Astrocyte of the cerebellum (primary cell): ENCODE data around the gene LYRM7.
"Not testable (repeated sequence)": the region's sequence is repeated elsewhere in the genome, so short reads cannot be mapped to it uniquely, and the experiment has no call there.

Source experiments
- DNase-seq: peaks from one replicate; pipeline ENCODE4 v3.0.0-alpha.2; 2011; ENCODE audit warnings: low read depth
- H3K4me3 ChIP-seq: 2 replicates; pipeline ENCODE4 v1.5.1; 2011; ENCODE audit warnings: mild to moderate bottlenecking, low read depth, low read length, moderate library complexity
- in situ Hi-C: cut with HindIII; loops from 2 replicates; pipeline ENCODE4 v1.10.0; 2017; ENCODE audit warnings: low sequenced_read_pairs
- TF ChIP-seq, protein P1 (sequence below): IDR thresholded peaks from 2 replicates; pipeline ENCODE4 v1.5.1; 2012; ENCODE audit warnings: low read length, low read depth, moderate library complexity, mild to moderate bottlenecking; ENCODE audit errors: missing control alignments

The LYRM7 gene

DNA sequence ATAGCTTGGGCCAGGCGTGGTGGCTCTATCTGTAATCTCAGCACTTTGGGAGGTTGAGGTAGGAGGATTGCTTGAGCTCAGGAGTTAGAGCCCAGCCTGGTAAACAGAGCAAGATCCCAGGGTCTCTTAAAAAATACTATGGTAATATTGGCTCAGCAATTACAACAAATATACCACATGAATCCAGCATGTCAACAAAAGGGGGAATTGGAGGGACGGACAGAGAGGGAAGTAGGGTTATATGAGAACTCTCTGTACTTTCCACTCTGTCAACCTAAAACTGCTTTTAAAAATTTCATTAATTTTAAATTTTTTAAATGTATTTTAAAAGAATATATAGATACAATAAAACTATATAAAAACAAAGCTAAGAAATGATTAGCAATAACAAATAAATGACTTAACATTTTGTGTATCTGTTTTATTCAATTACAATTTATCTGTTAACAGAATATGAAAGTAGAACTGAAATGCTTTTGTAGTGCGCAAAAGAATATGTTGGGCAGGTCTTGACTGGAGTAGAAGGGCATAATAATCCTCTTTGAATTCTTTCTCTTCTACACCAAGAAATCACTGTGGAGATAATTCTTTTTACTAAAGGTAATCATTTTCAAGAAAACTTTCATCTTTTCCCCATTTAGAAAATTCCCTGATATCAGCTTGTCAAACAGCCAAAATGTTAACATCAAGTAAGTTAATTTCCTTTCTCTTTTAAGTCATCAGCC is 80.2 kb downstream of the LYRM7 start:
- in situ Hi-C loops, result loop anchor here (5.0 to 25.0 kb wide), 2 partner anchors 44 to 161 kb away; no protein-coding TSS in a partner anchor
- TF ChIP-seq, protein P1, sequence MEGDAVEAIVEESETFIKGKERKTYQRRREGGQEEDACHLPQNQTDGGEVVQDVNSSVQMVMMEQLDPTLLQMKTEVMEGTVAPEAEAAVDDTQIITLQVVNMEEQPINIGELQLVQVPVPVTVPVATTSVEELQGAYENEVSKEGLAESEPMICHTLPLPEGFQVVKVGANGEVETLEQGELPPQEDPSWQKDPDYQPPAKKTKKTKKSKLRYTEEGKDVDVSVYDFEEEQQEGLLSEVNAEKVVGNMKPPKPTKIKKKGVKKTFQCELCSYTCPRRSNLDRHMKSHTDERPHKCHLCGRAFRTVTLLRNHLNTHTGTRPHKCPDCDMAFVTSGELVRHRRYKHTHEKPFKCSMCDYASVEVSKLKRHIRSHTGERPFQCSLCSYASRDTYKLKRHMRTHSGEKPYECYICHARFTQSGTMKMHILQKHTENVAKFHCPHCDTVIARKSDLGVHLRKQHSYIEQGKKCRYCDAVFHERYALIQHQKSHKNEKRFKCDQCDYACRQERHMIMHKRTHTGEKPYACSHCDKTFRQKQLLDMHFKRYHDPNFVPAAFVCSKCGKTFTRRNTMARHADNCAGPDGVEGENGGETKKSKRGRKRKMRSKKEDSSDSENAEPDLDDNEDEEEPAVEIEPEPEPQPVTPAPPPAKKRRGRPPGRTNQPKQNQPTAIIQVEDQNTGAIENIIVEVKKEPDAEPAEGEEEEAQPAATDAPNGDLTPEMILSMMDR, result no peak
- no peak for DNase-seq
- no peak overlapping the region for H3K4me3 ChIP-seq

DNA sequence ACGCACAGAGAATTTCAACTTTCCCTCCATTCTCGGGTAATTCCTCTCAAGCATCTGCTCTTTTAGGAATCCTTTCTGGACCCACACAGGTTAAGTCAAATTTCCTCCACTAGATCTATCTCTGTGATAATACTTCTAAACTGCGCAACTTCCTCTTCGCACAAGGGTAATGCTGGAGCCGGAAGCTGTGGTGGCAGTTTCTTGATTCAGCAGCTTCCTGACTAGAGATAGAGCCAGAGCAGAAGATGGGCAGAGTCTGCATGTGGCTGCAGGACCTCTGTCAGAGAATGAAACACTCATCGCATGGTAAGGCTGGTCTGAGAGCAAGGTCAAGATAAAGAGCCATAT is 82.1 kb downstream of the LYRM7 start:
- no peak overlapping the region for H3K4me3 ChIP-seq
- no peak for DNase-seq
- in situ Hi-C loops, result loop anchor here (5.0 to 25.0 kb wide), 2 partner anchors 45 to 160 kb away; no protein-coding TSS in a partner anchor
- TF ChIP-seq, protein P1, result no peak

DNA sequence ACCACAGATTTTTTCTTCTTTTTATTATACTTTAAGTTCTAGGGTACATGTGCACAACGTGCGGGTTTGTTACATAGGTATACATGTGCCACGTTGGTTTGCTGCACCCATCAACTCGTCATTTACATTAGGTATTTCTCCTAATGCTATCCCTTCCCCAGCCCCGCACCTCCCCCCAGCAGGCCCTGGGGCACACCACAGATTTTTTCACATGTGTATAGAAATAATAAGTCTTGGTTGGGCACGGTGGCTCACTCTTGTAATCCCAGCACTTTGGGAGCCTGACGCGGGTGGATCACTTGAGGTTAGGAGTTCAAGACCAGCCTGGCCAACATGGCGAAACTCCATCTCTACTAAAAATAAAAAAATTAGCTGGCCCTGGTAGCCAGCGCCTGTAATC is 83.3 kb downstream of the LYRM7 start:
- H3K4me3 ChIP-seq, DNase-seq: not testable (repeated sequence)
- in situ Hi-C loops, result loop anchor here (5.0 to 25.0 kb wide), 2 partner anchors 47 to 158 kb away; no protein-coding TSS in a partner anchor

GRCh38 chr5:131254741-131255140 is 84.0 kb downstream of the LYRM7 start:
- no peak overlapping the region for H3K4me3 ChIP-seq
- DNase-seq, result no peak
- TF ChIP-seq, protein P1, result no peak
- in situ Hi-C loops, result loop anchor here (5.0 to 25.0 kb wide), 2 partner anchors 47 to 158 kb away; no protein-coding TSS in a partner anchor
